HG02610 (cell line): Measurements from ENCODE around the gene NRP1.
"Not testable (repeated sequence)": the region's sequence is repeated elsewhere in the genome, so short reads cannot be mapped to it uniquely, and the experiment has no call there.

Experiments used
- ATAC-seq: cut with Tn5 transposase; IDR thresholded peaks from one replicate; pipeline ENCODE4 v1.9.1; 2021; ENCODE audit warnings: mild to moderate bottlenecking, moderate library complexity; ENCODE audit not compliant: unreplicated experiment

NRP1 gene

DNA sequence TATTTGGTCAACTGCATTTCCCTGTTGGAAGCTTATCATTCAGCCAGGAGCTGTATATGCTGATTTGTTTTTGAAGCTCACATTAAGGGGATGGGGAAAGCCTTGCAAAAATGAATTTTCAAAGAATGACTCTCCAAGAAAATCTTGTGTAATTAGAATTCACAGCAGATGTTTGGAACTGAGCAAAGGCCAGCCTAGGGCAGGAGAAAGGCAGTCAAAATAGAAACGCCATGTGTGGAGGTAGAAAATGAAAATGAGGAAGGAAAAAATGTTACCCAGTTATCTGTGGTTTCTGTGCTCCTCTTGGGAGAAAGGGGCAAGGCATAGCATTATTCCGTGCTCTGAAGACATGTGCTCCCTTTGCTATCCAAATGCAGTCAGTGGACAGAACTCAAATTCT, 93.5 kb downstream of the NRP1 start:
- no peak for ATAC-seq

DNA sequence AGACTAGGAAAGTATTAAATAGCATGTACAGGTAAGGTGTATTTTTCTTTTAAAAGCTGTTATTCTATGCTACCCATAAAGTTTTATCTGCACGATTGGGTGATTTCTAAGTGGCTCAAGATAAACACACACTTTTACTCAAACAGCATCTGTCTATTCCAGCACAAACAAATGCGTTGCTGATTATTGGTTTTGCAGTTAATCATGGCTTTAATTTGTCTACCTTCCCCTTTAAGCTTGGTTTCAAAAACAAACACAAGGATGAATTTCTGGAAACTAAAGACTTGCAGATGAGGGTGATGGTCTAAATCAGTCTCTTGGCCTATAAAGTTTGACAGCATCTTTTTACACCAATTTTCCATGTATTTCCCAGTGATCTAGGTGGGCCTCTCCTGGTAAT, 94.2 kb downstream of the NRP1 start:
- ATAC-seq, result no peak

DNA sequence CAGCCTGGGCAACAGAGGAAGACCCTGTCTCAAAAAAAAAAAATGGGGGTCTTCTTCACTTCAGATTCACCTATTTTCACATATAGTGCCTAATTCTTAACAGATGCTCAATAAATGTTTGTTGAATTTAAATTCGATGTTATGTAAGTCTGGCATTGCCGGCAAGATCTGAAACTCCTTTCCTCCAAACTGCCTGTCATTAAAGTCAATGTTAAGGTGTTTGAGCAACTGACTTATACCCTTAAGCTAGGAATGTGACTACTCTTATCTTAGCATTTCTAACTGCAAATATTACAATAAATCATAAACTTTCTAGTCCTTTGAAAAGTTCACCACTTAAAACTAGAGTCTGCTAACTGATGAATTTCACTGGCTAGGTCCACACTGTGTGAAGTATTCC, 95.2 kb downstream of the NRP1 start:
- no peak for ATAC-seq

DNA sequence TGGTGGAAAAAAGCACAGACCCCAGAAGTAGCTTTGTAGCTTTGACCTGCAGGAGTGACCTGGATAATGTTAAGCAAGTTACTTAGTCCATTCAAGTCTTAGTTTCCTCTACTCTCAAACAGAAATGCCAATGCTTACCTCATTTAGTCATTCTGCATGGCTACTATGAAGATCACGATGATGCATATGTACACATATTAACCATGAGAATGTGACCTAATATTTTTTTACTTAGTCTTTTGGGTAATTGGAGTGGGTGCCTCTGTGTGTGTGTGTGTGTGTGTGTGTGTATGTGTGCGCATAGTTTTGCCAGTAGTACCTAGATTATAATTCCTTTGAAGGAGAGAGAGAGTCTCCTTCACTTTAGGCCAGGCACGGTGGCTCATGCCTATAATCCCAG, 95.8 kb downstream of the NRP1 start:
- no peak for ATAC-seq

DNA sequence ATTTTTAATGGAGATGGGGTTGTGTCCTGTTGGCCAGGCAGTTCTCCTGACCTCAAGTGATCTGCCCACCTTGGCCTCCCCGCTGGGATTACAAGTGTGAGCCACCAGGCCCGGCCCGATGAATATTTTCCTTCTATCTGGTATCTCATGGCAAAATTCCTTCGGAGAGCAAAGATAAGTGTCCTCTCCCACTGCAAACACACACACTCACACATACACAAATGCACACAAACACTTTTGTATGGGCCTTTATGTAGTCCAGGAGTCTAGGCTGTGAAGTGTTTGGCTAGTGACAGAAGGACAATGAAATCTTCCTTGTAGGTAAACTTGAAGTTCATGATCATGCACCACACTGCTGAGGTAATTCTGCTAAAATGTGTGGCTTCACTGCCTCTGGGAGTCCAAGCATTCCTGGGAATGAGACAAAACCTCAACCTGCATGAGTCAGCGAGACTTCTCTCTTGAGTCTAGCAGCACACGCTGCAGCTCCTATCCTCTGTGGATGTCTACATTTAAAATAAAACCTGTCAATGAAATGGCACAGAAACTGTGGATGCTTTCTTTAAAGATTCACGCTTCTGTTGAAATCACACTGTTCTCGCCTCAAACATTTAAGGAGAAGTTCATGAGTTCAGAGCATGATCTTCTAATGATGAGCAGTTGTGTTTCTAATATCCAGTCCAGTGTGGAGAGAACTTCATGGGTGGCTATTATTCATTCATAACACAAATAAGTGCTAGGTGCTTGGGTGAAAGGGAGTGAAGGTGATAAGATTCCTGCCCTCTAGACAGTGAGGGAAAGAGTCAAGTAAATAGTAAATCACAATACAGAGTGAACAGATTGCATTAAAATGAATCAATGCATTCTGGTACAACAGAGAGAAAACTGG, 96.5 kb downstream of the NRP1 start:
- no peak for ATAC-seq

DNA sequence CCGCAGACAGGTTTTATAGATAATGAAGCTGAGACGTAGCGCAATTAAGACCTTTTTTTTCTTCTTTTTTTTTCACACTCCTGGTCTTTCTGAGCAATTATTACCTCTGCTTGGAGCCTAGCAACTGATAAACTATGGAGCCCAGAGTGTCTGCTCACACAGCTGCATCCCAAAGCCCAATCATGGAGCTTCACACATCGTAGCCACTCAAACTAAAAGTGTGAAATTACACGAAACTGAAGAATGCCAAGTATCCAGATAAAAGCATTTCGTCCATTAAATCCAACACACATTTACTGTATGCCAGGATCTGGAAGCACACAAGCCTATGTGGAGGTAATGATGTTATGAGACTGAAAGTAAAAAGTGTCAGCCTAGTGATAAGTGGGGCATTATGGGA, 97.6 kb downstream of the NRP1 start:
- no peak for ATAC-seq

DNA sequence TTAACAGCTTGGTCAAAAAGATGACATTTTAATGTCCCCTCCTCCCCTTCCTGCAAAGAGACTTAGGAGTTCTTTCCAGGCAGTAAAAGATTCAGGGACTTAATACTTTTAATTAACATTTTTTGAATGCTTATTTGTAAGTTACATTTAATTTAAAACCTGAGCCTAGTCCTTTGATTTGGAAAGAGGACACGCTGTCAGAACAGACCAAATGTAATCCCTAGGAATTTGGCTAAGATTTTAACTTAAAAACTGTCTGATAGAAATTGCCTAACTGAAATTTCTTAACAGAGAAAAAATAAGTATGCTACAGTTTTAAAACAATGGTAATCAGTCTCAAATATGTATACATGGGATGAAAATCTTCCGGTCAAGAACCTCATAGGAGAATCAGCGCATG, 98.5 kb downstream of the NRP1 start:
- no peak for ATAC-seq

DNA sequence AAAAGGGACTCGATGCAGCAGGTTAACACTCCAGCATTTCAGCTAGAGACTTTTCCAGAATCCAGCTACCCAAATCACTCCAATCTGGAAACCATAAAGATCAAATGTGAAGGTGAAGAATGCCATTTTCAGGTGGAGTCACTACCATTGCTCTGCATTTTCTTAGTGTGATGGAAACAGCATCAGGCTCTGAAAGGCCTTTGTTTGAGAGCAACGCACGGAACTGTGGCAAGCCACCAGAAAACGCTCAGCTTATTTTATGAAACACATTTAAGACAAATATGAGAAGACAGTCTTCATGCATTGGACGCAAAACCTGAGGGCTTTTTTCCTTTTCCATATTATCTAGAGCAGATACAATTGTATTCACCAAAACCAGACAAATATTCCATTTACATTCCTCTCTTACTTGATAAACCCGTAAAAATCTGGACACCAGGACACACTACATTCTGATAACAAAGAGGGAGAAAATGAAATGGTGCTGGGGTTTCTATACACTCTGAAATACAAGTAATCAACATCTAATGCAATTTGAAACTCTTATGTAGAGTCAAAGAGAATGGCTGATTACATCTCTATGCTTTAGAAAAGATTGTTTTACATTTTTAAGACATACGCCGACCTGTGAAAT, 99.1 kb downstream of the NRP1 start:
- ATAC-seq, result no peak

DNA sequence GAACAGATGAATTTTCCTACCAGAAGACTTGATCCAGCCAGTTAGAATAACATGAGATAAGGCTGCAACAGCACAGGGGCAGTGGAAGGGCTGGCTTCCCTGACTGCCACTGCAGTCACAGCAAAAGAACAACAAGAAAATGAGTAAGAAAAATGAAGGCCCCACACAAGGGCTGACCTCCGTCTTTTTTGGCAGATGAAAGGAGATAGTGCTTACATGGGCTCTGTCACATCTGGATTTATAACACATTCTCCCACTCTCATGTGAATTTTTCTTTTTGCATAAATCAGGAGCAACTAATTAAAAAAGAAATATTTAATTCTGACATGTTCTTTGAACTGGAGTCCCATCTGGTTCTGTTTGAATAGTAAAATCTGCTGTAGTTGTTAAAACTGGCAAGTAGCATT, 99.6 kb downstream of the NRP1 start:
- no peak for ATAC-seq

DNA sequence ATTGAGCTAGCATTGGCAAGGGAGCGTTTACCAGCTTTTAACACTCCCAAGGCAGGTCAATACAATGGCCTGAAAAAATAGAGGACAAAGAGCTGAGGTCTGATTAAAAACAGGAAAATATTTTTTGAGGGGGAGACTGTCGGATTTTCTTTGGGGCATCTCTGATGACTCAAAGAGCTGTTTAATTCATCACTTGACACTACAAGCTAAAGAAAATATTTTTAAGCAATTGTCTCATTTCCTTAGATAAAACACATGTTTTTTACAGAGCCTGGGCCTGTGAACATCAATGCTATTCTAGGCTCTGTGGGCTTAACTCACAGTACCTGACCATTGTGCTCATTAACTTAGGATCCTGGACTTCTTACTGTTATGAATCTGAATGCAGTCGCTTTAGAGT, 100.8 kb downstream of the NRP1 start:
- no peak for ATAC-seq

DNA sequence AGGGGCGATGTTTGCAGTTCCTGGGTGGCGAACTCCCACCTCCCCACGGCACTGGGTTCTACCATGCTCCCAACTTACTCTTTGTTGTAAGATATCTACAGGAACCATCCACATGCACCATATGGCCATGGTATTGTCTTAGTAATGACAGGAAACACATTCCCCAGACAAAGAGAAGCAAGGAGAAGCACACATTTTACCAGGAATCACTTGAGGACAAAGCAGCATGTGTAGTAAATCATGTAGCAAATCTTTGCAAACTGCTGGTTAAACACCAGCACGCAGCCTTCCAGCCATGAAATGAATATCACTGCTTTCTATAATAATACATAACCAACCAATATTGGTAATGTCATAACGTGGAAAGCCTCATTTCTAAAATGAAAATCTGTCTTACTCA, 101.2 kb downstream of the NRP1 start:
- no peak for ATAC-seq

DNA sequence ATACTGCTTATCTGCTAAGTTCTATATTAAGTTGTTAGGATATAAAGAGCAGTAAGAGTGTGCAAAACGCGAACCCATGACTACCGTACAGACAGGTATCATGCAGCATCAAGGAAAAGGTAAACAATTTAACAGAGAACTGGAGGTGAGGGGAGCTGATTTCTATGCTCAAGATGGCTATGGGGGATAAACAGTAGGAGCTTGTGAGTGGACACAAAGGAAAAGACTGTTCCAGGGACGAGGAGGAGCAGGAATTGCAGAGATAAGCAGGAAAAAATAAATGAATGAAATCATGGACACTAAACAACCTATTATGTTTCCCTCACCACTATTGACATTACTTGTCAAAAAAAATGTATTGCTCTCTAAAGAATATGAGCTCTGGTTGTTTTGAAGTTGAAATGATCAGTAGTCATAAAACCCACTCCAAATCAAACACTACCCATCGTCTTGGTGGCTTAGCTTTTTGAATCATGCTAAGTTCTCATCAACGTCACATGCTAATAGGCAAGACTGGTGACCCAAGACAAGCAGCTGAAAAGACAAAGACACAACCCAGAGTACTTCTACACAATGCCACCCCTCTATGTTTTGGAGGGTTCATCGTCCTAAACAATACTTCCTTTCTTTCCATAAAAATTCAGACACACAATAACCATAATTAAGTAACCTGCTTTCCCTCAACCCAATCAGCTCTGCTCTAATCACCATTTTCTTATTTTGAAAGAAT, 102.7 kb downstream of the NRP1 start:
- ATAC-seq, result no peak

DNA sequence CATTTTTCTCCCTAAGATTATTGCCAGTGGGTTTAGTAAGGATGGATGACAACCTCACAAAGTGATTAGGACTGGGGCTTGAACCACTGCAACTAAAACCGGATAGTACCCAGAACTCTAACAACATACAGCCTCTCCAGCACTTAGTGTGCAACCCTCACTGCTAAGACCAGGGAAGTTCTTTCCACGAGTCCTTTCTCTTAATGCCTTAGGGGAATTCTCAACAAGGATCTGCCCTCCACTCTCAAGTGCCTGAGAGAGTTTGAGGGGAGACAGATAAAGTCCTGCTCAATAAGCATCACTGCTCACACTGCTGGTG, 104.6 kb downstream of the NRP1 start:
- no peak for ATAC-seq

DNA sequence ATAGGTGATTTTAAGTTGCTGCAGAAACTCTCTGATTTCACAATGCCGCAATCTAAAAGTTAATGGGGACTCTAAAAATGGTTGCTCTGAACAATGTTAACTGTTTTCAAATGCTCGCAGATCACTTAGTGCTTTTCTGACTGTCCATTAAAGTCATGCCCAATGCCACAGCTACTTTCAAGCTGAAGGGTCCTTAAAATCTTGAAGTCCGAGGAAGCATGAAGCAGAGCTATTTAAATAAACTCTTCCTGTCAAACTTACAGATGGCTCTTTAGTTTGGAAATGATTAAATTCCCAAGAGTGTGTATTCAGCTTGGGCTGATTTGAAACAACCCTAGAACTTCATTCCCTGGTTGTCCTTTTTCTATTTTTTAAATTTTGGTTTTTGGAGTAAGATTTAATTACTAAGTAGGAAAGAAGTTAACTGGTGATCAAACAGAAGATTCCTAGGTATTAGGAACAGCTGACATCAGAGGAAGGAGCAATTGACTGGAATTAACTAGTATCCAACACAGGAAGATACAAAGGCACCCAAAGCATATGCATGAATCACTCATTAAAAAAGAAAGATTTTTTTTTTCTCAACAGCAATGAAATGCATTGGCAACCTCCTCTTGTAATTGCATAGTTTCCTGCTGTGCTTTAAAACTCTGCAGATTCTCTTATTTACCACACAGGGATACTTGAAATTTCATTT, 105.1 kb downstream of the NRP1 start:
- ATAC-seq, result no peak

DNA sequence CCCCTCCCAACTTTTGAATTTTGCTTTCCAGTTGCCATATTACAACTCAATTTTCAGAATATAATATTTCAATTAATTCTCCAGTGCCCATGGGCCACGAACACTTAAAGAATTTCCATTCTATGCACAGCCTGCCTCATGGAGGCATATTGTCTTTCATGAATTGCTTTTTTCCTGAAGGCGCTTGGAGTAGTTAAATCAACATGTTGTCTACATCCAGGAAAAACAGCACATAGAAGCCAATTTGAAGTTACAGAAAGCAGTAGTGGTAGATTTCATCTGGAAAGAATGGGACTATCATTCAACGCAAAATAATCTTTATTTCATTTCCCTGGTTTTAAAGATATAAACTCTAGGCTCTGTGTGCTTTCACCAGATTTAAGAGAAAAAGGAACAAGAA, 106.0 kb downstream of the NRP1 start:
- no peak for ATAC-seq

DNA sequence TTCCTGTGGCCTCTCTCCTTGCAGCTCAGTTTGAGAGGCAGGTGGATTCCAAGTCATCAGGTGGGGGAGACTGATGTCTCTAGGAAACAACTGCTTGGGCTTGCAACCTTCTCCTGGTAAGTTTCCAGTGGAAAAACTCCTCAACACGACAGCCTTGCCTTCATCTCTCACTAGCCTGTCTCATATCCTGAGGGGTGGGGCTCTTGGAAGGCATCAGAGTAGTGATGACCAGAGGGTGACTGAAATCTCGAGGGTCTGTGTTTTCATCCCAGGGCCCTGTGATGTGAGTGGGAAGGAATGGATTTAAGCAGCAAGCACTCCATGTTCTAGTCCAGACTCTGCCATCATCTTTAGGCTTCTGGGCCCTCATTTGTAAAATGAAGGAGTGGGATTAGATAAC, 107.0 kb downstream of the NRP1 start:
- ATAC-seq, result no peak

DNA sequence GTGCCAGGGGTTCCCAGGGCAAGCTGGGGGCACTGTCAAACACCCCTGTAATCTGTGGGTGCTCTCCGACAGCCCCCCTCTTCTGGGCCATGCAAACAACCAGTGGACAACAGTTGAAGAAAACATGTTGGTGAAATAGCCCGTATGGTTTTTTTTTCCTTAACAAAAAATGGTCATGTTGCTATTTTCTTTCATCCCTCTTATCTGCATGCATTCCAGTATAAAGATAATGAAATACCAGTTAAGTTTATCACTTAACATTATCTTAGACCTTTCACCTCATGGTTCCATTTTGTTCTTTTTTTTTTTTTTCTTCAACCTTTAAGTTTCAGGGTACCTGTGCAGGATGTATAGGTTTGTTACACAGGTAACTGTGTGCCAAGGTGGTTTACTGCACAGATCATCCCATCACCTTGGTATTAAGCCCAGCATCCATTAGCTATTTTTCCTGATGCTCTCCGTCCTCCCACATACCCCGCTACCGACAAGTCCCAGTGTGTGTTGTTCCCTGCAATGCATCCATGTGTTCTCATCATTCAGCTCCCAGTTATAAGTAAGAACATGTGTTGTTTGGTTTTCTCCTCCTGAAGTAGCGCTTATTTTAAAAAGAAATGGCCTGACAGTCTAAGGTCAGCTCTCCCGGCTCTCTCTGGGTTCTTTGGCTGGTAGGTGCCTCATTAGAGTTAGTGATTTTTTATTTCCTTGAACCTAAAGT, 110.1 kb downstream of the NRP1 start:
- ATAC-seq, result no peak

DNA sequence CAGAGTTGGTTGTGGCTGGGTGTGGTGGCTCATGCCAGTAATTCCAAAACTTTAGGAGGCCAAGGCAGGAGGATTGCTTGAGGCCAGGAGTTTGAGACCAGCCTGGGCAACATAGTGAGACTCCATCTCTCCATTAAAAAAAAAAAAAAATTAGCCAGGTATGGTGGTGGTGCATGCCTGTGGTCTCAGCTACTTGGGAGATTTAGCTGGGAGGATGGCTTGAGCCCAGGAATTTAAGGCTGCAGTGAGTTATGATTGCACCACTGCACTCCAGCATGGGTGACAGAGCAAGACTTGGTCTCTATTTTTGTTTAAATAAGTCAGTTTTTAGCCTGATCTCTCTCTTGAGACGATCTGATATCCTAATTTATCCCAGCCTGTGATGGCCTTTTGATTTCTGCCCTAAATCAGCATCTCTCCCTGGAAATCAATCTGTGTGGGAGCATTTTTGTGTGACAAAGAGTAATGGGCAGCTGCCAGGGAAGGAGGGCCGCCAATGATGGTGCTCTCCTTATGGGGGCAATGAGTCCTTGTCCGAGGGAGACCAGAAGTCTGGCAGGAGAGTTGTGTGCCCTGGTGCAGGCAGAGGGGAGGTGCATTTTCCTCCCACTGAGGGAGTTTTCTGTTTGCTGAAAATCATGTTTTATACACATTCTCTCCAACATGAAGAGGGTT, 111.0 kb downstream of the NRP1 start:
- no peak for ATAC-seq

DNA sequence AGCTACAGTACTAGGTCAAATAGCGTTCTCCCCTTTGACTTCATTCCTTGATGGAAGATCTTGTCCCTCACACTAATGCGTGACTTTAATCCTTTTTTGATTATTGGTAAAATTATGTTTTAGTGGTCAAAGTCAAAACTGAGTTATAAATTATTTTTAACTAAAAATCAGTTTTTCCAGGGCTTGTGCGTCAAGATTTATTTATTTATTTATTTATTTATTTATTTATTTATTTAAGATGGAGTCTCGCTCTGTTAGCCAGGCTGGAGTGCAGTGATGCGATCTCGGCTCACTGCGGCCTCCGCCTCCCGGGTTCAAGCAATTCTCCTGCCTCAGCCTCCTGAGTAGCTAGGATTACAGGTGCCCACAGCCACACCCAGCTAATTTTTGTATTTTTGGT, 112.2 kb downstream of the NRP1 start:
- ATAC-seq, result not testable (repeated sequence)

DNA sequence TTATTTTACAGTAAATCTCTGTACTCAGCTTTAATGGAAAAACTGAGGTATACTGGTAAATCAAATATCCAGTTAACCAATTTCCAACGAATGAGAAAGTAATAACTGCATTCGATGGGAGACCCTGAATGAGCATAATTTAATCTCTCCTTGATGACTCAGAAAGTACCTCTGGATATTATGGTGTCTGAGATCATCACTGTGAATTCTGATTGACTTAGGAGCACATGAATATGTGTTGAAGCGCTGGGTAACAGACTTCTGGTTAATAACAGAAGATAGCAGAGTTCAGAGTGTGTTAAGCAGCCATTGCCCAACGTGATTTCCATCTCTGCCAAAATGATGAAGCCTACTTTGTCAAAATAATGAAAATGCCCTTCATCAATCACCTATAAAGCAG, 116.6 kb downstream of the NRP1 start:
- no peak for ATAC-seq
